Panc1 (cell line): ENCODE results near the gene AHSP.

Experiments
- CTCF ChIP-seq: fragments of 450-650 bp; IDR thresholded peaks from 2 replicates; pipeline ENCODE4 v1.5.1; 2017; ENCODE audit warnings: mild to moderate bottlenecking
- POLR2AphosphoS5 ChIP-seq: IDR thresholded peaks from 2 replicates; pipeline ENCODE4 v1.6.1; 2012; ENCODE audit warnings: mild to moderate bottlenecking, low read depth, low read length, moderate library complexity
- SIN3A ChIP-seq: IDR thresholded peaks from 2 replicates; pipeline ENCODE4 v1.6.1; 2012; ENCODE audit warnings: low read depth, mild to moderate bottlenecking, low read length, moderate library complexity, borderline replicate concordance; ENCODE audit not compliant: insufficient read depth
- TF ChIP-seq, protein P1 (sequence below), 2 experiments: IDR thresholded peaks; 2 replicates each; pipeline ENCODE4 v1.6.1; 2011 to 2012; ENCODE audit warnings: low read depth in 2 of 2, control low read depth in 1 of 2, low read length in 1 of 2, mild to moderate bottlenecking in 1 of 2, moderate library complexity in 1 of 2; ENCODE audit not compliant: insufficient read depth in 1 of 2

DNA sequence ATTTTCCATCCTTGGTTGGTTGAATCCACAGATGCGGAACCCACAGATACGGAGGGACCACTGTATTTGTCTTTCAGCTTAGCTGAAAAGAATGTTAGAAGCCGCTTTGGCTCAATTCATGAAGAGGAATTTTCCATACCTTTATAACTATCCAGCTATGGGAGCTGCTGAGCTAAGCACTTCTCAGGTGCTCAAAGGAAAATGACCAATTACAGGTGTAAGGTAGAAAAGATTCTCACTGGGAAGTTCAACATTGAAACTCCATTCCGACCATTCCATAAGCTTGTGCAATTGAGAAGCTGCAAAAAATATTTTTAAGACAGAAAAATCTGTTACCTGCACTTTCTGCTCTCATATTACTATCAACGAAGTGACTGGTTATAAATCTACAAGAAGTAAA, 2.7 kb downstream of the AHSP start:
- TF ChIP-seq CTCF (no peak), SIN3A (no peak), POLR2AphosphoS5 (no peak)
- TF ChIP-seq, protein P1, sequence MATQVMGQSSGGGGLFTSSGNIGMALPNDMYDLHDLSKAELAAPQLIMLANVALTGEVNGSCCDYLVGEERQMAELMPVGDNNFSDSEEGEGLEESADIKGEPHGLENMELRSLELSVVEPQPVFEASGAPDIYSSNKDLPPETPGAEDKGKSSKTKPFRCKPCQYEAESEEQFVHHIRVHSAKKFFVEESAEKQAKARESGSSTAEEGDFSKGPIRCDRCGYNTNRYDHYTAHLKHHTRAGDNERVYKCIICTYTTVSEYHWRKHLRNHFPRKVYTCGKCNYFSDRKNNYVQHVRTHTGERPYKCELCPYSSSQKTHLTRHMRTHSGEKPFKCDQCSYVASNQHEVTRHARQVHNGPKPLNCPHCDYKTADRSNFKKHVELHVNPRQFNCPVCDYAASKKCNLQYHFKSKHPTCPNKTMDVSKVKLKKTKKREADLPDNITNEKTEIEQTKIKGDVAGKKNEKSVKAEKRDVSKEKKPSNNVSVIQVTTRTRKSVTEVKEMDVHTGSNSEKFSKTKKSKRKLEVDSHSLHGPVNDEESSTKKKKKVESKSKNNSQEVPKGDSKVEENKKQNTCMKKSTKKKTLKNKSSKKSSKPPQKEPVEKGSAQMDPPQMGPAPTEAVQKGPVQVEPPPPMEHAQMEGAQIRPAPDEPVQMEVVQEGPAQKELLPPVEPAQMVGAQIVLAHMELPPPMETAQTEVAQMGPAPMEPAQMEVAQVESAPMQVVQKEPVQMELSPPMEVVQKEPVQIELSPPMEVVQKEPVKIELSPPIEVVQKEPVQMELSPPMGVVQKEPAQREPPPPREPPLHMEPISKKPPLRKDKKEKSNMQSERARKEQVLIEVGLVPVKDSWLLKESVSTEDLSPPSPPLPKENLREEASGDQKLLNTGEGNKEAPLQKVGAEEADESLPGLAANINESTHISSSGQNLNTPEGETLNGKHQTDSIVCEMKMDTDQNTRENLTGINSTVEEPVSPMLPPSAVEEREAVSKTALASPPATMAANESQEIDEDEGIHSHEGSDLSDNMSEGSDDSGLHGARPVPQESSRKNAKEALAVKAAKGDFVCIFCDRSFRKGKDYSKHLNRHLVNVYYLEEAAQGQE (IDR thresholded peaks at IDR 0.05; ENCODE audit: insufficient read depth in 1 of 2, low read depth in 2 of 2, low read length in 1 of 2), result no peak
